ENCODE data around the gene CASP8.

GRCh38 chr2:201254081-201254730 is 6.1 kb upstream of the CASP8 start:
- TF ChIP-seq CTCF (IDR thresholded peaks at IDR 0.05), result no peak
- TF ChIP-seq POLR2A (IDR thresholded peaks at IDR 0.05), result no peak

Data from testis (tissue), 2 donors.